Spleen (tissue), 11 donors: ENCODE results near the gene C11orf54. TPM values are rescaled to one million over a fixed set of nuclear protein-coding genes. Genes with fewer than 3 reads are reported as not detected.
"Not testable (repeated sequence)": the region's sequence is repeated elsewhere in the genome, so short reads cannot be mapped to it uniquely, and the experiment has no call there.

Experiments
- DNase-seq: peaks from one replicate; pipeline ENCODE4 v3.0.0-alpha.2; 2020
- H3K27ac ChIP-seq, 8 donors: fragments of 200-600 bp; sonication (generic) in 7 of 8; 1 replicate in 4 of 8; 2 replicates in 4 of 8; pipeline versions ENCODE4 v1.5.0 to v1.8.0; 2016 to 2021; ENCODE audit warnings: inconsistent platforms in 4 of 8, mild to moderate bottlenecking in 4 of 8, moderate library complexity in 1 of 8
- H3K27me3 ChIP-seq, 7 donors: fragments of 200-600 bp; sonication (generic) in 6 of 7; replicated peaks in 1 of 7; 1 replicate in 4 of 7; 2 replicates in 3 of 7; pipeline versions ENCODE4 v1.5.0 to v1.8.0; 2016 to 2021; ENCODE audit warnings: inconsistent platforms in 3 of 7, mild to moderate bottlenecking in 1 of 7
- H3K36me3 ChIP-seq, 6 donors: fragments of 200-600 bp; sonication (generic) in 5 of 6; 1 replicate in 4 of 6; 2 replicates in 2 of 6; pipeline versions ENCODE4 v1.5.0 to v1.8.0; 2016 to 2021; ENCODE audit warnings: inconsistent platforms in 2 of 6
- H3K4me1 ChIP-seq, 6 donors: fragments of 200-600 bp; sonication (generic) in 5 of 6; 1 replicate in 3 of 6; 2 replicates in 3 of 6; pipeline versions ENCODE4 v1.5.0 to v1.8.0; 2016 to 2021; ENCODE audit warnings: inconsistent platforms in 3 of 6
- H3K4me3 ChIP-seq, 8 donors: fragments of 200-600 bp; sonication (generic) in 7 of 8; 1 replicate in 4 of 8; 2 replicates in 4 of 8; pipeline versions ENCODE4 v1.5.0 to v1.8.0; 2016 to 2021; ENCODE audit warnings: inconsistent platforms in 4 of 8, mild to moderate bottlenecking in 4 of 8, moderate library complexity in 2 of 8
- H3K9me3 ChIP-seq, 8 donors: fragments of 200-600 bp; sonication (generic) in 7 of 8; 1 replicate in 4 of 8; 2 replicates in 4 of 8; pipeline versions ENCODE4 v1.5.0 to v1.8.0; 2016 to 2021; ENCODE audit warnings: inconsistent platforms in 4 of 8
- CTCF ChIP-seq, 11 experiments: fragments of 200-600 bp in 7 of 11; fragments of 450-650 bp in 4 of 11; sonication (generic) in 4 of 11; IDR thresholded peaks in 8 of 11; conservative IDR thresholded peaks in 3 of 11; 1 replicate in 7 of 11; 2 replicates in 4 of 11; pipeline versions ENCODE4 v1.4.0 to v1.8.0; 2016 to 2021; ENCODE audit warnings: antibody characterized with exemption in 11 of 11, inconsistent platforms in 4 of 11, mild to moderate bottlenecking in 1 of 11
- POLR2A ChIP-seq, 3 donors: fragments of 450-650 bp; IDR thresholded peaks; one replicate each; pipeline ENCODE4 v1.5.1; 2017; ENCODE audit warnings: antibody characterized with exemption in 3 of 3, mild to moderate bottlenecking in 1 of 3
- POLR2AphosphoS5 ChIP-seq, 3 donors: sonication (generic); formaldehyde crosslinking; IDR thresholded peaks; one replicate each; pipeline ENCODE4 v1.5.1; 2017; ENCODE audit warnings: antibody characterized with exemption in 3 of 3
- WGBS, 5 donors: extraction: QIAGEN DNeasy Blood & Tissue Kit in 3 of 5; methylation state at CpG; one replicate each; pipeline versions ENCODE4 v1.1.5 to v1.1.7; 2013 to 2018; 5-methylcytosine and 5-hydroxymethylcytosine counted together
- intact Hi-C: fragments of 100-400 bp; cut with DNase I; formaldehyde crosslinking; loops from one replicate; pipeline ENCODE4 v1.15.0; 2023; ENCODE audit warnings: low total_unique reads
- polyA plus RNA-seq, 3 donors: library from polyadenylated mRNA; stranded (reverse); fragments of 200-250 nt; gene quantifications; one replicate each; pipeline ENCODE4 v1.2.1, GENCODE V29; 2013
- total RNA-seq, 7 donors: library from RNA; depleted of rRNA in 3 of 7; stranded (reverse); fragments of >200 nt in 3 of 7; fragmentation: NEBNext Ultra II Directional in 4 of 7; extraction: Animal tissue kit (Norgen Biotek cat#: 25700) in 4 of 7; gene quantifications; one replicate each; pipeline versions ENCODE4 v1.1.0 to v1.2.1, GENCODE V29; 2016 to 2021
- donor health status: healthy with polysubstance abuse.
- donor health status: DM: no; HTN: no; CAD: no; lungs with moderate emphysema.
- donor health status: DM: no; HTN: no; CAD: no.
- donor health status: Bipolar disorder and iron deficiency.
- donor health status: healthy.
- donor health status: DM: no; HTN: no; CAD: no.
- donor health status: DM: yes; HTN: yes; CAD: no.

Gene C11orf54
- total and polyA plus RNA-seq, 10 donors: 10.5 to 36.3 (median 24.9) TPM

DNA sequence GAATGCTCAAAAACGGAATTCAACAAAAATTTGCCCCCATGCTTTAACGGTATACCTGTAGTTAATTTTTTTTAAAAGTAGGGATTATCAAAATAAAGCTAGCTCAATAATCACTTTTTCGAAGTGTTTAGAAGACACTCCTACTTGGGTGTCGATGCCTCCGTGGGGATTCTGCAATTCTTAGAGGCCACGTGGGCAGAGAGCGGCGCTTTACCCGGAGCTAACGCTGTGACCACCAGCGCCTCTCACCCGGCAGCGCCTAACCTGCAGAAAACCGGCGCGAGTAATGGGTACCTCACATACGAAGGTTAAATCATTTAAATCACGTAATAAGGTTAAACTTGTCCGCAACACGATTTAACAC is 760 bp upstream of the C11orf54 start:
- Histone ChIP-seq H3K27me3 (no peaks in the 10 kb centered on the region), H3K9me3 (no peaks in the 10 kb centered on the region), H3K4me3 (peak overlapping the region; percentile 74 to 90 (median 86)), H3K36me3 (peaks cover 0 to 50% (median 31%) of the 10 kb centered on the region in 6 donors), H3K27ac (peak overlapping the region; percentile 84 to 97 (median 96)), H3K4me1 (peaks cover 25 to 89% (median 64%) of the 10 kb centered on the region in 6 donors)
- DNase-seq: peak; percentile 91
- intact Hi-C loops: loop anchor here (5.0 kb wide), 1 partner anchor 52 kb away; no protein-coding TSS in a partner anchor
- TF ChIP-seq CTCF (IDR thresholded peaks at IDR 0.05 in 8 of 11, conservative IDR thresholded peaks at IDR 0.05 in 3 of 11) (peak in 1 of 11 experiments; percentile 13), POLR2AphosphoS5 (IDR thresholded peaks at IDR 0.05) (no peak), POLR2A (IDR thresholded peaks at IDR 0.05) (no peak)
- 0 to 1% (median 0%) methylated on average over 20 of the region's 20 CpGs for WGBS, 5 donors

GRCh38 chr11:93741882-93742226 is 382 bp downstream of the C11orf54 start:
- intact Hi-C loops: loop anchor here (5.0 kb wide), 1 partner anchor 50 kb away; no protein-coding TSS in a partner anchor
- 0 to 3% (median 2%) methylated on average over 8 of the region's 8 CpGs for WGBS, 5 donors
- H3K27me3 ChIP-seq: no peaks in the 10 kb centered on the region
- peak overlapping the region; percentile 74 to 90 (median 86) for H3K4me3 ChIP-seq
- H3K27ac ChIP-seq: peak overlapping the region; percentile 84 to 97 (median 96)
- no peaks in the 10 kb centered on the region for H3K9me3 ChIP-seq
- peaks cover 0 to 39% (median 19%) of the 10 kb centered on the region in 6 donors for H3K36me3 ChIP-seq
- H3K4me1 ChIP-seq: peaks cover 25 to 83% (median 53%) of the 10 kb centered on the region in 6 donors
- DNase-seq: no peak
- TF ChIP-seq POLR2A (IDR thresholded peaks at IDR 0.05): no peak

- Histone ChIP-seq H3K4me3 (no peak overlapping the region), H3K27me3 (no peaks in the 10 kb centered on the region), H3K36me3 (peaks cover 0 to 26% (median 7%) of the 10 kb centered on the region in 6 donors), H3K9me3 (no peaks in the 10 kb centered on the region), H3K27ac (no peak overlapping the region), H3K4me1 (peaks cover 14 to 69% (median 39%) of the 10 kb centered on the region in 6 donors)
- DNase-seq: peak; percentile 83
- WGBS, 5 donors: 90 to 96% (median 94%) methylated on average over 19 to 23 of the region's 23 CpGs
- intact Hi-C loops: loop anchor here (5.0 kb wide), 1 partner anchor 49 kb away; no protein-coding TSS in a partner anchor
- TF ChIP-seq POLR2A (IDR thresholded peaks at IDR 0.05) (no peak), POLR2AphosphoS5 (IDR thresholded peaks at IDR 0.05) (peak in 1 of 3 donors; percentile 11)
These were observed 1.8 kb downstream of the C11orf54 start for GRCh38 chr11:93743291-93743690.

- Histone ChIP-seq H3K4me3 (no peak overlapping the region), H3K4me1 (peaks cover under 1 to 56% (median 25%) of the 10 kb centered on the region in 6 donors), H3K36me3 (peaks cover 0 to 30% (median 2%) of the 10 kb centered on the region in 6 donors), H3K27ac (no peak overlapping the region), H3K27me3 (no peaks in the 10 kb centered on the region), H3K9me3 (no peaks in the 10 kb centered on the region)
- no peak for DNase-seq
- intact Hi-C loops: loop anchor here (5.0 kb wide), 1 partner anchor 48 kb away; no protein-coding TSS in a partner anchor
- WGBS, 5 donors: 65 to 84% (median 74%) methylated on average over 7 of the region's 7 CpGs
- no peak for TF ChIP-seq CTCF (IDR thresholded peaks at IDR 0.05 in 8 of 11, conservative IDR thresholded peaks at IDR 0.05 in 3 of 11)
- TF ChIP-seq POLR2A (IDR thresholded peaks at IDR 0.05): no peak
- TF ChIP-seq POLR2AphosphoS5 (IDR thresholded peaks at IDR 0.05): no peak
These were observed 3.2 kb downstream of the C11orf54 start for GRCh38 chr11:93744669-93745004.

GRCh38 chr11:93745005-93745755 is 3.7 kb downstream of the C11orf54 start:
- DNase-seq, intact Hi-C loops, H3K27me3 ChIP-seq, H3K4me3 ChIP-seq, H3K27ac ChIP-seq, H3K9me3 ChIP-seq: not testable (repeated sequence)
- H3K36me3 ChIP-seq: peaks cover 0 to 34% (median 2%) of the 10 kb centered on the region in 6 donors
- 48 to 84% (median 70%) methylated on average over 12 of the region's 12 CpGs for WGBS, 5 donors
- H3K4me1 ChIP-seq: peaks cover 0 to 50% (median 20%) of the 10 kb centered on the region in 6 donors
